GM23338 (cell line): ENCODE measurements around the gene ZNF579. TPM values are rescaled to one million over a fixed set of nuclear protein-coding genes. Genes with fewer than 3 reads are reported as not detected.

Source experiments
- ATAC-seq: fragments of 200-7000 bp; cut with Tn5 transposase; 3 replicates; pipeline ENCODE4 v1.9.1; 2020
- DNase-seq: peaks from one replicate; pipeline ENCODE4 v3.0.0-alpha.2; 2015; ENCODE audit warnings: low spot score
- H2AFZ ChIP-seq: fragments of 200-600 bp; sonication (generic); 2 replicates; pipeline ENCODE4 v1.8.0; 2016; ENCODE audit warnings: antibody characterized with exemption, mild to moderate bottlenecking, moderate library complexity
- H3F3A ChIP-seq: fragments of 200-600 bp; sonication (generic); replicated peaks from 2 replicates; pipeline ENCODE4 v1.8.0; 2017; ENCODE audit warnings: antibody characterized with exemption, mixed run types, low read depth
- H3K27ac ChIP-seq: fragments of 200-600 bp; sonication (generic); 2 replicates; pipeline ENCODE4 v1.6.1; 2016; ENCODE audit warnings: low read depth
- H3K27me3 ChIP-seq: fragments of 200-600 bp; sonication (generic); 2 replicates; pipeline ENCODE4 v1.8.0; 2016; ENCODE audit warnings: mild to moderate bottlenecking, mixed run types, moderate library complexity; ENCODE audit not compliant: insufficient read depth
- H3K36me3 ChIP-seq: fragments of 200-600 bp; sonication (generic); 2 replicates; pipeline ENCODE4 v1.8.0; 2016; ENCODE audit warnings: mild to moderate bottlenecking; ENCODE audit not compliant: insufficient read depth
- H3K4me1 ChIP-seq: fragments of 200-600 bp; sonication (generic); 2 replicates; pipeline ENCODE4 v1.8.0; 2016; ENCODE audit warnings: mild to moderate bottlenecking, moderate library complexity; ENCODE audit not compliant: insufficient read depth
- H3K4me2 ChIP-seq: fragments of 200-600 bp; sonication (generic); 2 replicates; pipeline ENCODE4 v1.7.1; 2017; ENCODE audit warnings: mixed run types
- H3K4me3 ChIP-seq: fragments of 200-600 bp; sonication (generic); 2 replicates; pipeline ENCODE4 v1.6.1; 2016; ENCODE audit warnings: mixed run types
- H3K79me2 ChIP-seq: fragments of 200-600 bp; sonication (generic); replicated peaks from 2 replicates; pipeline ENCODE4 v1.8.0; 2017; ENCODE audit warnings: mild to moderate bottlenecking; ENCODE audit not compliant: insufficient read depth
- H3K9me2 ChIP-seq: fragments of 200-600 bp; sonication (generic); 2 replicates; pipeline ENCODE4 v1.8.0; 2017; ENCODE audit not compliant: insufficient read depth
- H4K20me1 ChIP-seq: fragments of 200-600 bp; sonication (generic); replicated peaks from 2 replicates; pipeline ENCODE4 v1.8.0; 2017; ENCODE audit warnings: mild to moderate bottlenecking; ENCODE audit not compliant: insufficient read depth
- H3K27ac Mint-ChIP-seq: 2 replicates; pipeline ENCODE4 v1.8.0; 2020; ENCODE audit warnings: inconsistent platforms, mild to moderate bottlenecking, moderate library complexity, mixed read lengths
- H3K27me3 Mint-ChIP-seq: 3 replicates; pipeline ENCODE4 v1.8.0; 2022; ENCODE audit warnings: low read depth, mild to moderate bottlenecking, moderate library complexity, mixed read lengths, inconsistent platforms; ENCODE audit not compliant: insufficient read depth, poor library complexity
- H3K36me3 Mint-ChIP-seq: 3 replicates; pipeline ENCODE4 v1.8.0; 2021; ENCODE audit warnings: low read depth, mild to moderate bottlenecking, inconsistent platforms, moderate library complexity, mixed read lengths
- H3K4me1 Mint-ChIP-seq: 3 replicates; pipeline ENCODE4 v1.8.0; 2020; ENCODE audit warnings: mild to moderate bottlenecking, inconsistent platforms, mixed read lengths
- H3K4me3 Mint-ChIP-seq: 3 replicates; pipeline ENCODE4 v1.8.0; 2021; ENCODE audit warnings: moderate library complexity, mild to moderate bottlenecking, inconsistent platforms, mixed read lengths
- H3K9me3 Mint-ChIP-seq: 3 replicates; pipeline ENCODE4 v1.8.0; 2020; ENCODE audit warnings: moderate library complexity, mild to moderate bottlenecking, inconsistent platforms, mixed read lengths
- CREB1 ChIP-seq: fragments of 250-450 bp; sonication (Bioruptor Pico); IDR thresholded peaks from 2 replicates; pipeline ENCODE4 v1.5.0; 2020; ENCODE audit warnings: low read depth, mild to moderate bottlenecking, moderate library complexity
- CTCF ChIP-seq, 2 experiments: fragments of 200-600 bp in 1 of 2; sonication (generic) in 1 of 2; conservative IDR thresholded peaks; 2 replicates each; pipeline versions ENCODE4 v1.5.1 to v1.6.1; 2016 to 2017; ENCODE audit warnings: antibody characterized with exemption in 2 of 2, low read depth in 2 of 2, mild to moderate bottlenecking in 2 of 2, moderate library complexity in 1 of 2
- ETS1 ChIP-seq: IDR thresholded peaks from 2 replicates; pipeline ENCODE4 v1.6.1; 2016; ENCODE audit warnings: antibody characterized with exemption
- EZH2 ChIP-seq: fragments of 200-600 bp; sonication (generic); IDR thresholded peaks from one replicate; pipeline ENCODE4 v1.8.0; 2017; ENCODE audit warnings: antibody characterized with exemption, mild to moderate bottlenecking, low read depth; ENCODE audit not compliant: unreplicated experiment
- EZH2phosphoT487 ChIP-seq: fragments of 200-600 bp; sonication (generic); IDR thresholded peaks from one replicate; pipeline ENCODE4 v1.8.1; 2018; ENCODE audit warnings: antibody characterized with exemption; ENCODE audit not compliant: unreplicated experiment
- JUNB ChIP-seq: IDR thresholded peaks from one replicate; pipeline ENCODE4 v1.6.1; 2016; ENCODE audit warnings: antibody characterized with exemption; ENCODE audit not compliant: unreplicated experiment
- NANOG ChIP-seq: IDR thresholded peaks from 2 replicates; pipeline ENCODE4 v1.6.1; 2016; ENCODE audit warnings: antibody characterized with exemption, borderline replicate concordance
- POLR2AphosphoS5 ChIP-seq: IDR thresholded peaks from 2 replicates; pipeline ENCODE4 v1.6.1; 2016; ENCODE audit warnings: antibody characterized with exemption, low read depth
- REST ChIP-seq: IDR thresholded peaks from one replicate; pipeline ENCODE4 v1.6.1; 2018; ENCODE audit warnings: antibody characterized with exemption; ENCODE audit not compliant: unreplicated experiment
- STAT1 ChIP-seq: IDR thresholded peaks from one replicate; pipeline ENCODE4 v1.6.1; 2016; ENCODE audit warnings: antibody characterized with exemption; ENCODE audit not compliant: unreplicated experiment
- ZNF114 ChIP-seq: fragments of 250-450 bp; sonication (Bioruptor Pico); IDR thresholded peaks from 2 replicates; pipeline ENCODE4 v1.5.0; 2020; ENCODE audit warnings: mild to moderate bottlenecking, moderate library complexity
- ZNF331 ChIP-seq: fragments of 250-450 bp; sonication (Bioruptor Pico); IDR thresholded peaks from 2 replicates; pipeline ENCODE4 v1.5.0; 2020; ENCODE audit warnings: low read depth, mild to moderate bottlenecking, moderate library complexity
- ZNF462 ChIP-seq: fragments of 250-450 bp; sonication (Bioruptor Pico); IDR thresholded peaks from 2 replicates; pipeline ENCODE4 v1.5.0; 2020; ENCODE audit warnings: mild to moderate bottlenecking, moderate library complexity
- polyA plus RNA-seq: library from polyadenylated mRNA; unstranded; fragments of >200 nt; fragmentation: Nextera tagmentation; extraction: Ambion mirVana; gene quantifications from 2 replicates; pipeline ENCODE4 v1.2.1, GENCODE V29; 2016
- total RNA-seq: library from RNA; depleted of rRNA; stranded (reverse); fragments of >200 nt; shearing (Covaris generic); gene quantifications from 2 replicates; pipeline ENCODE4 v1.2.3, GENCODE V29; 2014

Gene ZNF579
- total and polyA plus RNA-seq, 2 experiments from 2014 or later: 7.3 to 12.2 TPM

GRCh38 chr19:55602104-55603001 is 21.7 kb upstream of the ZNF579 start:
- Histone ChIP-seq H3K4me2 (no peak overlapping the region), H3K27ac (no peak overlapping the region)
- H3K4me3 Mint-ChIP-seq: no peak overlapping the region

More at GRCh38 chr19:55602104-55603001, 21.7 kb upstream of the ZNF579 start:
- Histone ChIP-seq H2AFZ (no peak overlapping the region), H3K9me2 (no peaks in the 10 kb centered on the region), H4K20me1 (peaks cover 4% of the 10 kb centered on the region; the same call in 1 of the 2 replicates), H3K36me3 (no peaks in the 10 kb centered on the region), H3K4me1 (peaks cover 22% of the 10 kb centered on the region), H3F3A (peaks cover 22% of the 10 kb centered on the region), H3K79me2 (peaks cover 9% of the 10 kb centered on the region), H3K4me3 (no peak overlapping the region), H3K27me3 (no peaks in the 10 kb centered on the region)
- peaks cover 40% of the 10 kb centered on the region for H3K4me1 Mint-ChIP-seq
- DNase-seq (no peak), ATAC-seq (no peak)
- no peak for TF ChIP-seq CTCF (conservative IDR thresholded peaks at IDR 0.05; ENCODE audit: low read depth in 2 of 2)
- TF ChIP-seq EZH2phosphoT487: no peak
- no peak for TF ChIP-seq ZNF462 (CRISPR knock-in tag)
- TF ChIP-seq ZNF114: no peak
- TF ChIP-seq ZNF331 (CRISPR knock-in tag): no peak
- TF ChIP-seq JUNB: no peak
- TF ChIP-seq REST: no peak
- TF ChIP-seq CREB1: no peak
- TF ChIP-seq NANOG: no peak
- TF ChIP-seq ETS1: no peak
- no peak for TF ChIP-seq STAT1
- no peak for TF ChIP-seq EZH2
- TF ChIP-seq POLR2AphosphoS5: no peak
- H3K36me3 Mint-ChIP-seq: peaks cover 12% of the 10 kb centered on the region
- no peak overlapping the region for H3K27ac Mint-ChIP-seq
- peaks cover 6% of the 10 kb centered on the region for H3K9me3 Mint-ChIP-seq
- H3K27me3 Mint-ChIP-seq: peaks cover 41% of the 10 kb centered on the region
